ENCODE data around the gene C3orf85.

- no peak for TF ChIP-seq GATA2 (IDR thresholded peaks at IDR 0.05; ENCODE audit: low read depth, low read length)
- TF ChIP-seq GATA3 (IDR thresholded peaks at IDR 0.05; ENCODE audit: low read depth, low read length) = no peak
These were observed 21.1 kb upstream of the C3orf85 start for GRCh38 chr3:109115451-109115850.

All from SH-SY5Y (cell line).